IMR-90 (cell line): ENCODE results near the gene TRIM28. TPM values are rescaled to one million over a fixed set of nuclear protein-coding genes. Genes with fewer than 3 reads are reported as not detected.

Source experiments
- ATAC-seq: fragments of 200-7000 bp; cut with Tn5 transposase; 2 replicates; pipeline ENCODE4 v1.9.1; 2020; ENCODE audit warnings: low read depth, mild to moderate bottlenecking, moderate library complexity
- BruUV-seq: library from RNA; stranded (reverse); fragments of 400-500 nt; replicated peaks from 2 replicates; lab custom pipeline; 2021; lab: Mats Ljungman, UMichigan
- CTCF ChIA-PET: fragments of 300-600 bp; formaldehyde crosslinking; extraction: SDS; loops from one replicate; lab custom pipeline; 2021; ENCODE audit warnings: antibody characterized with exemption; lab: Yijun Ruan, JAX
- POLR2A ChIA-PET: fragments of 300-600 bp; sonication (Branson Sonifier 250); formaldehyde crosslinking; loops from one replicate; lab custom pipeline; 2022; ENCODE audit warnings: antibody characterized with exemption; ENCODE audit not compliant: unreplicated experiment; lab: Charles Lee
- DNase-seq: peaks from one replicate; pipeline ENCODE4 v3.0.0; 2013
- H2AFZ ChIP-seq: replicated peaks from 2 replicates; pipeline ENCODE3; 2013; ENCODE audit warnings: low read length, mild to moderate bottlenecking; ENCODE audit not compliant: poor library complexity
- H2AK5ac ChIP-seq: 2 replicates; pipeline ENCODE4 v1.6.1; 2013; ENCODE audit warnings: low read depth, low read length, inconsistent platforms
- H2AK9ac ChIP-seq: replicated peaks from 2 replicates; pipeline ENCODE3; 2013; ENCODE audit warnings: mild to moderate bottlenecking, low read depth, low read length, moderate library complexity; ENCODE audit not compliant: poor library complexity
- H2BK120ac ChIP-seq: 2 replicates; pipeline ENCODE4 v1.6.1; 2013; ENCODE audit warnings: low read depth, low read length, inconsistent platforms
- H2BK15ac ChIP-seq: 3 replicates; pipeline ENCODE4 v1.6.1; 2013; ENCODE audit warnings: low read depth, low read length, inconsistent platforms
- H2BK20ac ChIP-seq: 2 replicates; pipeline ENCODE4 v1.6.1; 2013; ENCODE audit warnings: low read depth, mild to moderate bottlenecking, inconsistent platforms, low read length, moderate library complexity
- H2BK5ac ChIP-seq: 2 replicates; pipeline ENCODE4 v1.6.1; 2013; ENCODE audit warnings: mild to moderate bottlenecking, low read depth, low read length, inconsistent platforms; ENCODE audit not compliant: poor library complexity, severe bottlenecking
- H3K14ac ChIP-seq: replicated peaks from 2 replicates; pipeline ENCODE4 v1.6.1; 2013; ENCODE audit warnings: low read depth, low read length, inconsistent platforms
- H3K18ac ChIP-seq: 2 replicates; pipeline ENCODE4 v1.6.1; 2013; ENCODE audit warnings: low read depth, low read length, control low read depth
- H3K23ac ChIP-seq: 2 replicates; pipeline ENCODE4 v1.6.1; 2013; ENCODE audit warnings: low read depth, low read length, inconsistent platforms
- H3K27ac ChIP-seq: 2 replicates; pipeline ENCODE4 v1.5.1; 2013; ENCODE audit warnings: mild to moderate bottlenecking, control low read depth, low read length; ENCODE audit not compliant: insufficient read depth
- H3K27me3 ChIP-seq: 2 replicates; pipeline ENCODE4 v1.6.1; 2013; ENCODE audit warnings: low read length; ENCODE audit not compliant: control insufficient read depth, insufficient read depth
- H3K36me3 ChIP-seq: 2 replicates; pipeline ENCODE4 v1.6.1; 2013; ENCODE audit warnings: low read length, mixed read lengths; ENCODE audit not compliant: control insufficient read depth, insufficient read depth
- H3K4ac ChIP-seq: 2 replicates; pipeline ENCODE4 v1.6.1; 2013; ENCODE audit warnings: low read depth, low read length, inconsistent platforms
- H3K4me1 ChIP-seq: 2 replicates; pipeline ENCODE4 v1.6.1; 2013; ENCODE audit warnings: low read length, mixed read lengths; ENCODE audit not compliant: control insufficient read depth, insufficient read depth
- H3K4me2 ChIP-seq: 2 replicates; pipeline ENCODE4 v1.6.1; 2013; ENCODE audit warnings: low read depth, mild to moderate bottlenecking, control low read depth, low read length, moderate library complexity
- H3K4me3 ChIP-seq: 2 replicates; pipeline ENCODE4 v1.5.1; 2013; ENCODE audit warnings: low read depth, mild to moderate bottlenecking, control low read depth, low read length, moderate library complexity; ENCODE audit not compliant: insufficient read depth
- H3K56ac ChIP-seq: 2 replicates; pipeline ENCODE4 v1.6.1; 2013; ENCODE audit warnings: low read length, inconsistent platforms; ENCODE audit not compliant: insufficient read depth; ENCODE audit errors: extremely low read depth
- H3K79me1 ChIP-seq, 2 experiments: 2 replicates each; pipeline ENCODE4 v1.6.1; 2013; ENCODE audit warnings: low read length in 2 of 2, inconsistent platforms in 1 of 2, low read depth in 1 of 2
- H3K9ac ChIP-seq: 2 replicates; pipeline ENCODE4 v1.6.1; 2013; ENCODE audit warnings: low read depth, low read length, control low read depth
- H3K9me1 ChIP-seq: 2 replicates; pipeline ENCODE4 v1.6.1; 2013; ENCODE audit warnings: low read length, inconsistent platforms; ENCODE audit not compliant: insufficient read depth
- H3K9me3 ChIP-seq: 2 replicates; pipeline ENCODE4 v1.6.1; 2013; ENCODE audit warnings: low read length; ENCODE audit not compliant: control insufficient read depth, insufficient read depth
- H4K20me1 ChIP-seq: 2 replicates; pipeline ENCODE4 v1.6.1; 2013; ENCODE audit warnings: low read length, inconsistent platforms; ENCODE audit not compliant: insufficient read depth
- H4K5ac ChIP-seq: 2 replicates; pipeline ENCODE4 v1.6.1; 2013; ENCODE audit warnings: mild to moderate bottlenecking, low read depth, low read length, control low read depth
- H4K8ac ChIP-seq, 2 experiments: 2 replicates each; pipeline ENCODE4 v1.6.1; 2013; ENCODE audit warnings: low read depth in 2 of 2, low read length in 2 of 2, control low read depth in 1 of 2, inconsistent platforms in 1 of 2
- H4K91ac ChIP-seq: 2 replicates; pipeline ENCODE4 v1.6.1; 2013; ENCODE audit warnings: low read depth, low read length, inconsistent platforms; ENCODE audit not compliant: insufficient read depth
- CHD1 ChIP-seq: IDR thresholded peaks from 2 replicates; pipeline ENCODE4 v1.6.1; 2012; ENCODE audit warnings: low read depth, low read length, improper control_type of control experiment
- WGBS, 2 experiments: methylation state at CpG; one replicate each; pipeline versions ENCODE4 v1.1.5 to v1.1.7; 2013; ENCODE audit warnings: missing lambda C conversion rate in 2 of 2; ENCODE audit not compliant: insufficient read length in 1 of 2; ENCODE audit errors: extremely low coverage in 2 of 2; 5-methylcytosine and 5-hydroxymethylcytosine counted together
- dilution Hi-C: fragments of 300-500 bp; cut with HindIII; formaldehyde crosslinking; loops from one replicate; pipeline ENCODE4 v1.14.3; 2018; ENCODE audit warnings: low sequenced_read_pairs; ENCODE audit not compliant: unreplicated experiment
- in situ Hi-C: fragments of 300-500 bp; cut with MboI; formaldehyde crosslinking; loops from 3 replicates; pipeline ENCODE4 v1.14.3; 2019; ENCODE audit warnings: low sequenced_read_pairs, inconsistent platforms, mixed read lengths
- intact Hi-C: fragments of 100-400 bp; cut with micrococcal nuclease; formaldehyde crosslinking; loops from 2 replicates; pipeline ENCODE4 v1.10.0; 2022
- polyA plus RNA-seq, 3 experiments: library from polyadenylated mRNA; depleted of rRNA; stranded (reverse); fragments of >200 nt; gene quantifications; 2 replicates each; pipeline ENCODE4 v1.2.3, GENCODE V29; 2012; ENCODE audit warnings: low replicate concordance in 1 of 3
- total RNA-seq: library from RNA; depleted of rRNA; stranded (reverse); fragments of >200 nt; gene quantifications from 2 replicates; pipeline ENCODE4 v1.2.3, GENCODE V29; 2012

The TRIM28 gene
- total and polyA plus RNA-seq, 2 of the 4 experiments (the other 2 are of a cell fraction): 349 to 465 TPM

- no peak overlapping the region for H3K27ac ChIP-seq
- H3K9ac ChIP-seq: no peak overlapping the region
- CTCF ChIA-PET: no interaction called here
- no TSS peak for BruUV-seq
- peak overlapping the region; percentile 88 for H2AK9ac ChIP-seq
- no peak overlapping the region for H2BK120ac ChIP-seq
- no peak overlapping the region for H2BK5ac ChIP-seq
- H2BK20ac ChIP-seq: no peak overlapping the region
- no peaks in the 10 kb centered on the region for H3K27me3 ChIP-seq
- H3K4me3 ChIP-seq: no peak overlapping the region
- no peak for TF ChIP-seq CHD1
- no peak overlapping the region for H2BK15ac ChIP-seq
- H3K56ac ChIP-seq: no peak overlapping the region
- POLR2A ChIA-PET: no interaction called here
- WGBS, 2 experiments: 68% methylated on average over 4 of the region's 16 CpGs; no CpG with 5 or more reads in 1 of the 2 experiments
- H4K8ac ChIP-seq: peak overlapping the region; percentile 40 to 74; a peak in 3 of 4 replicates
- H3K4me2 ChIP-seq: peak overlapping the region; percentile 91; the same call in 1 of the 2 replicates
- peak overlapping the region; percentile 72; the same call in 1 of the 2 replicates for H3K23ac ChIP-seq
- H4K20me1 ChIP-seq: peaks cover 12% of the 10 kb centered on the region
- no peak overlapping the region for H3K18ac ChIP-seq
- dilution Hi-C loops (no loop called here), intact Hi-C loops (no loop called here), in situ Hi-C loops (no loop called here)
- peaks cover 7 to 33% of the 10 kb centered on the region in 2 experiments for H3K79me1 ChIP-seq
- H3K14ac ChIP-seq: 0 out of 2 replicates have a peak overlapping the region, but pooled peaks have one; percentile 42
- peak overlapping the region; percentile 75; the same call in 1 of the 2 replicates for H2AK5ac ChIP-seq
- no peak overlapping the region for H4K91ac ChIP-seq
- ATAC-seq (no peak), DNase-seq (no peak)
- H3K4ac ChIP-seq: no peak overlapping the region
- peaks cover 4% of the 10 kb centered on the region; the same call in 1 of the 2 replicates for H3K36me3 ChIP-seq
- no peak overlapping the region for H4K5ac ChIP-seq
- no peaks in the 10 kb centered on the region for H3K9me3 ChIP-seq
- H3K9me1 ChIP-seq: peaks cover 22% of the 10 kb centered on the region
- peaks cover 21% of the 10 kb centered on the region for H3K4me1 ChIP-seq
- peak overlapping the region; percentile 90 for H2AFZ ChIP-seq
Observed at GRCh38 chr19:58561373-58562121, 17.7 kb downstream of the TRIM28 start.
